MM.1S (cell line): ENCODE results near the gene EN1.

Experiments used
- DNase-seq: peaks from one replicate; pipeline ENCODE4 v3.0.0-alpha.2; 2015
- H2AFZ ChIP-seq: fragments of 300-600 bp; sonication (generic); 2 replicates; pipeline ENCODE4 v1.6.0; 2016; ENCODE audit warnings: antibody characterized with exemption, low read length
- H3F3A ChIP-seq: fragments of 300-600 bp; sonication (generic); 2 replicates; pipeline ENCODE4 v1.6.1; 2016; ENCODE audit warnings: mild to moderate bottlenecking, antibody characterized with exemption, low read length, moderate library complexity, mixed read lengths; ENCODE audit not compliant: insufficient read depth
- H3K27ac ChIP-seq: fragments of 300-600 bp; sonication (generic); 2 replicates; pipeline ENCODE4 v1.5.1; 2016; ENCODE audit warnings: mild to moderate bottlenecking, low read length
- H3K27me3 ChIP-seq: fragments of 300-600 bp; sonication (generic); replicated peaks from 2 replicates; pipeline ENCODE4 v1.6.0; 2016; ENCODE audit warnings: low read length; ENCODE audit not compliant: insufficient read depth
- H3K36me3 ChIP-seq: fragments of 300-600 bp; sonication (generic); replicated peaks from 2 replicates; pipeline ENCODE4 v1.6.1; 2016; ENCODE audit warnings: mild to moderate bottlenecking, low read length, mixed read lengths; ENCODE audit not compliant: insufficient read depth
- H3K4me1 ChIP-seq: fragments of 300-600 bp; sonication (generic); 2 replicates; pipeline ENCODE4 v1.6.1; 2016; ENCODE audit warnings: low read length, mixed read lengths
- H3K4me2 ChIP-seq: fragments of 300-600 bp; sonication (generic); 2 replicates; pipeline ENCODE4 v1.6.0; 2016; ENCODE audit warnings: low read depth, low read length
- H3K4me3 ChIP-seq: fragments of 300-600 bp; sonication (generic); 2 replicates; pipeline ENCODE4 v1.5.1; 2016; ENCODE audit warnings: low read length, mixed read lengths
- H3K79me2 ChIP-seq: fragments of 300-600 bp; sonication (generic); 2 replicates; pipeline ENCODE4 v1.6.1; 2016; ENCODE audit warnings: mixed run types, low read length, mixed read lengths
- H3K9ac ChIP-seq: fragments of 300-600 bp; sonication (generic); 2 replicates; pipeline ENCODE4 v1.6.1; 2016; ENCODE audit warnings: low read length, mixed read lengths
- H3K9me2 ChIP-seq: fragments of 300-600 bp; sonication (generic); replicated peaks from 2 replicates; pipeline ENCODE4 v1.6.1; 2016; ENCODE audit warnings: mild to moderate bottlenecking, low read length, mixed read lengths; ENCODE audit not compliant: insufficient read depth
- H3K9me3 ChIP-seq: fragments of 300-600 bp; sonication (generic); replicated peaks from 2 replicates; pipeline ENCODE4 v1.6.1; 2016; ENCODE audit warnings: mild to moderate bottlenecking, low read length, mixed read lengths; ENCODE audit not compliant: insufficient read depth
- H4K20me1 ChIP-seq: fragments of 300-600 bp; sonication (generic); 2 replicates; pipeline ENCODE4 v1.6.1; 2016; ENCODE audit warnings: mild to moderate bottlenecking, low read length, moderate library complexity, mixed read lengths; ENCODE audit not compliant: insufficient read depth
- EZH2 ChIP-seq: fragments of 300-600 bp; sonication (generic); optimal IDR thresholded peaks from 2 replicates; pipeline ENCODE3; 2017; ENCODE audit warnings: low read depth, mild to moderate bottlenecking, antibody characterized with exemption, low read length, mixed read lengths
- EZH2phosphoT487 ChIP-seq: fragments of 300-600 bp; sonication (generic); IDR thresholded peaks from 2 replicates; pipeline ENCODE4 v1.6.1; 2018; ENCODE audit warnings: antibody characterized with exemption, low read length
- TF ChIP-seq, protein P1 (sequence below): fragments of 300-600 bp; sonication (generic); IDR thresholded peaks from 2 replicates; pipeline ENCODE4 v1.5.1; 2016; ENCODE audit warnings: antibody characterized with exemption, low read length, mixed read lengths

EN1 gene

GRCh38 chr2:118817469-118817868, 30.0 kb downstream of the EN1 start:
- Histone ChIP-seq H3K4me2 (no peak overlapping the region), H4K20me1 (no peaks in the 10 kb centered on the region), H3K4me1 (no peaks in the 10 kb centered on the region), H2AFZ (no peak overlapping the region), H3K4me3 (no peak overlapping the region), H3K9ac (no peak overlapping the region), H3F3A (no peaks in the 10 kb centered on the region), H3K9me2 (no peaks in the 10 kb centered on the region), H3K27ac (no peak overlapping the region), H3K27me3 (no peaks in the 10 kb centered on the region), H3K9me3 (no peaks in the 10 kb centered on the region), H3K79me2 (no peaks in the 10 kb centered on the region), H3K36me3 (no peaks in the 10 kb centered on the region)
- no peak for TF ChIP-seq EZH2phosphoT487
- TF ChIP-seq, protein P1, sequence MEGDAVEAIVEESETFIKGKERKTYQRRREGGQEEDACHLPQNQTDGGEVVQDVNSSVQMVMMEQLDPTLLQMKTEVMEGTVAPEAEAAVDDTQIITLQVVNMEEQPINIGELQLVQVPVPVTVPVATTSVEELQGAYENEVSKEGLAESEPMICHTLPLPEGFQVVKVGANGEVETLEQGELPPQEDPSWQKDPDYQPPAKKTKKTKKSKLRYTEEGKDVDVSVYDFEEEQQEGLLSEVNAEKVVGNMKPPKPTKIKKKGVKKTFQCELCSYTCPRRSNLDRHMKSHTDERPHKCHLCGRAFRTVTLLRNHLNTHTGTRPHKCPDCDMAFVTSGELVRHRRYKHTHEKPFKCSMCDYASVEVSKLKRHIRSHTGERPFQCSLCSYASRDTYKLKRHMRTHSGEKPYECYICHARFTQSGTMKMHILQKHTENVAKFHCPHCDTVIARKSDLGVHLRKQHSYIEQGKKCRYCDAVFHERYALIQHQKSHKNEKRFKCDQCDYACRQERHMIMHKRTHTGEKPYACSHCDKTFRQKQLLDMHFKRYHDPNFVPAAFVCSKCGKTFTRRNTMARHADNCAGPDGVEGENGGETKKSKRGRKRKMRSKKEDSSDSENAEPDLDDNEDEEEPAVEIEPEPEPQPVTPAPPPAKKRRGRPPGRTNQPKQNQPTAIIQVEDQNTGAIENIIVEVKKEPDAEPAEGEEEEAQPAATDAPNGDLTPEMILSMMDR = no peak
- no peak for TF ChIP-seq EZH2
- DNase-seq = no peak

- no peak overlapping the region for H3K4me2 ChIP-seq
- no peaks in the 10 kb centered on the region for H3K36me3 ChIP-seq
- no peaks in the 10 kb centered on the region for H3K79me2 ChIP-seq
- H4K20me1 ChIP-seq = no peaks in the 10 kb centered on the region
- no peaks in the 10 kb centered on the region for H3F3A ChIP-seq
- H3K9ac ChIP-seq = no peak overlapping the region
- TF ChIP-seq EZH2phosphoT487 (no peak), EZH2 (no peak)
- TF ChIP-seq, protein P1 = no peak
- H3K9me2 ChIP-seq = no peaks in the 10 kb centered on the region
- DNase-seq = no peak
- no peaks in the 10 kb centered on the region for H3K27me3 ChIP-seq
- no peak overlapping the region for H3K4me3 ChIP-seq
- no peaks in the 10 kb centered on the region for H3K9me3 ChIP-seq
- H3K27ac ChIP-seq = no peak overlapping the region
- H2AFZ ChIP-seq = no peak overlapping the region
- no peaks in the 10 kb centered on the region for H3K4me1 ChIP-seq
These were observed 30.8 kb downstream of the EN1 start for GRCh38 chr2:118816669-118817068.

DNA sequence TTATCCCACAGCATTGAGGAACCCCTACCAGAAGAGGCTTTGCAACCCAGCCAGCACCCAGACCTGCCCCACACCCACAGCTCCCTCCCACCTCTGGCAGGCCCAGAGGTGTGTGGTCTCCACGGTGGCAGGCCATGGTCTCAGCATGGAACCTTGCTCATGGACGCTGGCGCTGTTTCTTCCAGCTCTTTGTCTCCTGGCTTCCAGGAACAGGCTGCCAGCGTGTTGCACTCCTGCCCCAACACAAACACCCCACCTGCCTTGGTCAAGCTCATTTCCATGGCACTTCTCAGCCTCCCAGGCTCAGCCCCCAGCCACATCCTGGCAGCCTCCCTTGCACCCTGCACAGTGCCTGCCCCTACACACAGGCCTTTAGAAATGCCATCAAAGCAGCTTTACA, 31.7 kb downstream of the EN1 start:
- Histone ChIP-seq H3K9ac (no peak overlapping the region), H4K20me1 (no peaks in the 10 kb centered on the region), H2AFZ (no peak overlapping the region), H3K9me3 (no peaks in the 10 kb centered on the region), H3K4me2 (no peak overlapping the region), H3K27ac (no peak overlapping the region), H3K9me2 (no peaks in the 10 kb centered on the region), H3K4me1 (no peaks in the 10 kb centered on the region), H3K36me3 (no peaks in the 10 kb centered on the region), H3K79me2 (no peaks in the 10 kb centered on the region), H3K4me3 (no peak overlapping the region), H3F3A (no peaks in the 10 kb centered on the region), H3K27me3 (no peaks in the 10 kb centered on the region)
- TF ChIP-seq, protein P1 = no peak
- no peak for TF ChIP-seq EZH2
- no peak for DNase-seq

GRCh38 chr2:118815314-118815713, 32.1 kb downstream of the EN1 start:
- Histone ChIP-seq H3K79me2 (no peaks in the 10 kb centered on the region), H3K4me1 (no peaks in the 10 kb centered on the region), H2AFZ (no peak overlapping the region), H3F3A (no peaks in the 10 kb centered on the region), H3K27ac (no peak overlapping the region), H3K4me3 (no peak overlapping the region), H4K20me1 (no peaks in the 10 kb centered on the region), H3K9me3 (no peaks in the 10 kb centered on the region), H3K4me2 (no peak overlapping the region), H3K9me2 (no peaks in the 10 kb centered on the region), H3K27me3 (no peaks in the 10 kb centered on the region), H3K9ac (no peak overlapping the region), H3K36me3 (no peaks in the 10 kb centered on the region)
- no peak for TF ChIP-seq EZH2phosphoT487
- TF ChIP-seq, protein P1 = no peak
- no peak for TF ChIP-seq EZH2
- no peak for DNase-seq
